GM19025 (cell line): ENCODE results near the gene GOLT1A.
"Not testable (repeated sequence)": the region's sequence is repeated elsewhere in the genome, so short reads cannot be mapped to it uniquely, and the experiment has no call there.

Source experiments
- ATAC-seq: cut with Tn5 transposase; IDR thresholded peaks from one replicate; pipeline ENCODE4 v1.9.1; 2021; ENCODE audit warnings: mild to moderate bottlenecking, low read depth, moderate library complexity; ENCODE audit not compliant: unreplicated experiment

Gene GOLT1A

DNA sequence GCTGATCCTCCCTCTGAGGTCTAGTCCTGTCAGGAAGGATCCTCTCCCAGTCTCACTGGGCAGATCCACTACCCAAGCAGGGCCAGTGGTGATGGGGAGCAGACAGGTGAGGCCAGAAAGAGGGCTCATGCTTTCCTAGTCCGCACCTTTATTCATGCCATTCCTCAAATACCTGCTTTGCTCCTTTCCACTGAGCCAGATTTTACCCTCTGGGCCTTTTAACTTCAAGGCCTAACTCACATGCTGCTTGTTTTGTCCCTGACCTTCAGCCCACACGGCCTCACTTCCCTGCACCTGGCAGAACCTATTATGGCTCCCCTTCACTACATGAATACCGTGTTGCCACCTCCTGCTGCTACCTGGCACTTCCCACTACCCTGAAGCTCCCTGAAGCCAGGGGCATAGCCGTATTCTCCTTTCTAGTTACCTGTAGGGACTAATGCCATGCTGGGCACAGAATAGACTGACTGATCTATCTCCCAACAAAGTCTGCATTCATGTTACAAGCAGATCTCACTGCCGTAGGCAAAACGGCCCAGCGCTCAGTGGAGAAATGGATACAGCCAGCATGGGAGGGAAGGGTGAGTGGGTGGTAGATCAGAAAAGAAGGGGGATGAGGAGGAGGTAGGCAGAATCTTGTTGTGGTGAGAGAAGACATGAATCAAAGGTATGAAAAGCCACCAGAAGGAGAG, 36.1 kb upstream of the GOLT1A start:
- no peak for ATAC-seq

- ATAC-seq: no peak
Observed at GRCh38 chr1:204248954-204249353, 35.2 kb upstream of the GOLT1A start.

GRCh38 chr1:204246876-204247275, 33.1 kb upstream of the GOLT1A start:
- ATAC-seq: no peak

- ATAC-seq: no peak
Observed at GRCh38 chr1:204242920-204243319, 29.1 kb upstream of the GOLT1A start.

- no peak for ATAC-seq
Observed at GRCh38 chr1:204241914-204242313, 28.1 kb upstream of the GOLT1A start.

DNA sequence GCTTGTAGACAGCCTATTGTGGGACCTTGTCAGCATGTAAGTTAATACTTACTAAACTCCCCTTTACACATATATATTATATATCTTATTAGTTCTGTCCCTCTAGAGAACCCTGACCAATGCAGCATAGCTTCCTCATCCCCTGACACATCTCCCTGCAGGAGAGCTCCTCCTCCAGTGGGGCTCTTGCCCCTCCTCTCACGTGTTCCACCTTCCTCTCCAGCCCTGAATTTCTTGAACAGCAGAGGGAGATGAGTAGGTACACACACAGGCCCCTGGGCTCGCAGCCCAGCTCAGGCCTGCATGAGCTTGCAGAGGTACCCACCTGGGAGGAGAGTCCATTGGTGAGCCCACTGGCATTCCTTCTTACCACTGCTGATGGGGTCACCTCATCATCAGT, 27.3 kb upstream of the GOLT1A start:
- no peak for ATAC-seq

DNA sequence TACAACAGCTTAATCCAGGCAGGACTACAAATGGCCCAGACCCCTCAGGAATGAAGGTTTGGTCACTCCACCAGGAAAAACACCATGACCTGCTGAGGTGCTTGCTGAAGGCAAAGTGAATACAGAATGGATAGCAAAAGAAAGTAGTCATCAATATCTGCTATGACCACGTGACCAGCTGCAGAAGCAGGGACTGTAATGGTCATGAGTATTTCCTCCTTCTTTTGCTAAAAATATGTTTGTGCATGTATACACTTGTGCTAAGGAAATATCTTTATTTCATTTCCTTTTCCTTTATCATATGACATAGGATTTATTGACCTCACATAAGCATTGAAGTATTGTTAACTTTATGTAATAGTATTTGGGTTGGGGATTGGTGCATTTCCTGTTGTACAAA, 26.4 kb upstream of the GOLT1A start:
- ATAC-seq: no peak

DNA sequence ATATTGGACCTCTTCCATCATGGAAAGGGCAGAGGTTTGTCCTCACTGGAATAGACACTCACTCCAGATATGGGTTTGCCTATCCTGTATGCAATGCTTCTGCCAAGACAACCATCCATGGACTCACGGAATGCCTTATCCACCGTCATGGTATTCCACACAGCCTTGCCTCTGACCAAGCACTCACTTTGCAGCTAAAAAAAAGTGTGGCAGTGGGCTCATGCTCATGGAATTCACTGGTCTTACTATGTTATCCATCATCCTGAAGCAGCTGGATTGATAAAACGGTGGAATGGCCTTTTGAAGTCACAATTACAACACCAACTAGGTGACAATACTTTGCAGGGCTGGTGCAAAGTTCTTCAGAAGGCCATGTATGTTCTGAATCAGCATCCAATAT, 25.6 kb upstream of the GOLT1A start:
- not testable (repeated sequence) for ATAC-seq

DNA sequence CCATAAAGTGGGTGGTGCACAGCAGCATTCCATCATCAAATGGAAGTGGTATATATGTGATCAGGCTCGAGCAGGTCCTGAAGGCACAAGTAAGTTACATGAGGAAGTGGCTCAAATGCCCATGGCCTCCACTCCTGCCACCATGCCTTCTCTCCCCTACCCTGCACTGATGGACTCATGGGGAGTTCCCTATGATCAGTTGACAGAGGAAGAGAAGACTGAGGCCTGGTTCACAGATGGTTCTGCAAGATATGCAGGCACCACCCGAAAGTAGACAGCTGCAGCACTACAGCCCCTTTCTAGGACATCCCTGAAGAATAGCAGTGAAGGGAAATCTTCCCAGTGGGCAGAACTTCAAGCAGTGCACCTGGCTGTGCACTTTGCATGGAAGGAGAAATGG, 24.7 kb upstream of the GOLT1A start:
- not testable (repeated sequence) for ATAC-seq

- not testable (repeated sequence) for ATAC-seq
Observed at GRCh38 chr1:204237515-204237914, 23.7 kb upstream of the GOLT1A start.

GRCh38 chr1:204232526-204232925, 18.7 kb upstream of the GOLT1A start:
- no peak for ATAC-seq

- ATAC-seq: no peak
Observed at GRCh38 chr1:204230211-204230610, 16.4 kb upstream of the GOLT1A start.

- ATAC-seq: no peak
Observed at GRCh38 chr1:204228896-204229295, 15.1 kb upstream of the GOLT1A start.

DNA sequence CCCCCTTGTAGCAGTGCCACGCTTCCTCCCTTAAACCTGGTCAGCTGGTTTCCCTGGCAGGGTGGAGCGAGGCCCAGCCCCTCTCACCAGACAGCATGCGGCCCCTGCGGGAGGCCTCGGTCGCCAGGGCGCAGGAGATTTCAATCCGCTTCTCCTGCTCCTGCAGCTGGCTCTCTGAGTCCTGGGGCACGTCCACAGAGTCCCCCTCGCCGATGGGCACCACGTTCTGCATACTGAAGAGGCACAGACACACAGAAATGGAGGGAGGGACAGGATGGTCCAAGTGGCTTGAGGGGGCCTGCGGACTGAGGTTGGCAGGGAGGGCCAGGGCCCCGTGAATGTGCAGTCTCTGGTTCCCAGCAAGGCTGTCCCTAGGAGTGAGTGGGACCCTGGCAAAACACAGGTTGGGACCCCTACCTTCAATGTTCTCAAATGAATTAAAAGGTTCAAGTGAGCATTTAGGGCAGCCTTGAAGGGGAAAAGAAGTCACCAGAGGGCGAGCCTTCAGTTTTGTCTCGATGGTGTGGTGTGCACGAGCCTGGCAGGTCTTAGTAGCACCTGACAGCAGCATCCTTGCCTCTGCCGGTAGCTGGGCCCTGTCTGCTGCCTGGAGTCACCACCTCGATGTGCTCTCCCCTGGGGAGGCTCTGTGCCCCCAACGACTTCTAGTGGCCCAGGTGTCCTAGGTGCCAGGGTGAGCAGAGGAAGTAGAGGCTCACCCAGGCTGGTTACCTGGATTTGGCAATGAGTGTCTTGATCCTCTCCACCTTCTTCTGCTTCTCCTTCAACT, 14.4 kb upstream of the GOLT1A start:
- no peak for ATAC-seq

DNA sequence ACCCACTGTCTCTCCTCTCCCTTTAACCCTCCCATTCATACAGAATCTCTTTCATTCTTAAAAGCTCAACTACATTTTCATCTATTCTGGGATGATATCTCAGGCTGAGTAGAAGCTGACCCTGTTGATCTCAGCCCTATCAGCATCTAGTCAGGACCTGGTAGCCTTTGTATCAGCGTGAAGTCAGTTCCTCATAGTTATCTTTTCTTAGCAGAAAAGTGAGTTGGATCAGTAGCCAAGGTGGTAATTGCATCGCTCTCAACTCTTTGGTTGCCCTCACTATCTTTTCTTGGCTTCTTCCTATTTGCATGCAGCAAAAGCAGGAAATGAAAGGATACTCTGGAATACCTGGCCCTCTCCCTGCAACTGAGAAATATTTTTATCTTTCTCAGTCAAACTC, 13.6 kb upstream of the GOLT1A start:
- ATAC-seq: no peak

DNA sequence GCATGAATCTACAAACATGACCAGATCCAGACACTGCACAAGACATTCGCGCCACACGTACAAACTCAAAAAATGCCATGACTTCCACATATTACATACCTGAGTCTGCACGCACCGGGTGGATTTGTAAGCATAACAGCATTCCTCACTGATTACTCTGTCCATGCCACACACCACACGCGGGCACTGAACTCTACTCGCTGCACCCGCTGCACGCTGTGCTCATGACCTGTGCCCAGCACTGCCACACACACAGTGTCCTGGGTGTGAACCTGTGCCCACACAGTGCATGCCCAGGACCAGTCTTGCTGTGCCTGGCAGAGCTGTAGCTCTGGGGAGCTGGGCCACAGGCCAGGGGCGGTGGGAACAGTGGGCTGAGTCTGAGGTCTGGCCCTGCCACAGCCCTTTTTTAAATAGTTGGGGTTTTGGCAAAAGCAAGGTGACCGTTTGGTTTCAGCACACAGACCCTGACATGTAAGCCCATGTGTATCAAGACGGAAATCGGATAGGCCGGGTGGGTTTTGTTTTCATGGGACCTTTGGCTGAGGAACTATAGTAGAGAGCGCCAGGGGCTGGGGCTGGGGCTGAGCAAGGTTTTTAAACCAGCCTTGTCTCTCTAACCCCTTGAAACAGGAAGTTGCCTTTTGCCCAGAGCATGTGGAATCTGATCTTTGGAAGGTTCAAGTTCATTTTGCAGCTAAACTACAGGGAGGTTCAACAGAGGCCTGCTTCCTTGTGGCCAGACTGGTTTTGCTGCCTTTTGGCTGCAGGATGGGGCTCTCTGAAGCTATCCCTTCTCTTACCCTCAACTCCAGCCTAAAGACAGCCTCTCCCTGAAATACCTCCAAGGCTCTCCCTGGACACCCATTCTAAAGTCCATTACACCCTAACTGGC, 12.3 kb upstream of the GOLT1A start:
- ATAC-seq: no peak

- ATAC-seq: no peak
Observed at GRCh38 chr1:204224655-204225054, 10.9 kb upstream of the GOLT1A start.

DNA sequence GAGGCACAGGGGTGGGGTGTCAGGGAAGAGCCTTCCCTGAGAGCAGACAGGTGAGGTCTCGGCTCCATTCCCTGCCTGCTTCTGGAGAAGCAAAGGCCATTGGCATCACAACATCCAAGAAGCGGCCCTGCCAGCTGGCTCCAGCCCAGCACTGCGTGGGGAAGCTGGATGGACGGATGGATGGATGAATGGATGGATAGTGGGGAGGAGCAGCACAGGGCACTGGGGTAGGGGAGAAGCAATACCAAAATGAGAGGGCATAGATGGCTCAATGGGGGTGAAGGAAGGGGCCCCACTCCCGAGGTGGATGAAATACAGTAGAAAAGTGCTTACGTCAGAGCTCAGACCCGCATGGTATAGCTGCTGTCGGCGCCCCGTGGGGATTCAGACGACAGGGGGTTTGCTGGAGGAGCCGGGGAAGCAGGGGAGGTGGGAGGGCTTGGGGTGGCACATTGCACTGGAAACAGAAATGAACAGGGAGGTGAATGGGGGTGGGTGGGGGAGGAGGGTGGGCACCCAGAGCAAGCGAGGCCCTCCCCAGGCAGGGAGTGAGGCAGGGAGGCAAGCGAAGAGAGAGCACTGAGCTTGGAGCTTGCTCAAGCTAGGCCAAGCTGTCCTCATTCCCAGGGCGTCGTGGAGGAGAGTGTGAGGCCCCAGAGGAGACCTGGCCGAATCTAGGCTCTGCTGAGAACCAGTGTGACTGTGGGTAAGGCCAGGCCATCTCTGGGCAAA, 9.5 kb upstream of the GOLT1A start:
- no peak for ATAC-seq

DNA sequence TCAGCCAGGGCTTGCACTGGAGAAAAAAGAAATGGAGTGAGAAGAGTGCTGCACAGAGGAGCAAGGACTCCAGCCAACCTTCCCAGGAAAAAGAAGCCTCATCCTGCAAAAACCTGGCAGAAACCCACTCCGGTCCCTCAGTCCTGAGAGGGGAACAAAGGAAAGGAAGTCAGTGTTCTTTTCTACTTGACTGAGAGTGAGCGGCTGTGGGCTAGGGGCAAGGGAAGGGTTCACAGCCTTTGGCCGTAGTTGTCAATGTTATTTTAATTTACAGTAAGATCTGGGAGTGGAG, 8.9 kb upstream of the GOLT1A start:
- no peak for ATAC-seq

DNA sequence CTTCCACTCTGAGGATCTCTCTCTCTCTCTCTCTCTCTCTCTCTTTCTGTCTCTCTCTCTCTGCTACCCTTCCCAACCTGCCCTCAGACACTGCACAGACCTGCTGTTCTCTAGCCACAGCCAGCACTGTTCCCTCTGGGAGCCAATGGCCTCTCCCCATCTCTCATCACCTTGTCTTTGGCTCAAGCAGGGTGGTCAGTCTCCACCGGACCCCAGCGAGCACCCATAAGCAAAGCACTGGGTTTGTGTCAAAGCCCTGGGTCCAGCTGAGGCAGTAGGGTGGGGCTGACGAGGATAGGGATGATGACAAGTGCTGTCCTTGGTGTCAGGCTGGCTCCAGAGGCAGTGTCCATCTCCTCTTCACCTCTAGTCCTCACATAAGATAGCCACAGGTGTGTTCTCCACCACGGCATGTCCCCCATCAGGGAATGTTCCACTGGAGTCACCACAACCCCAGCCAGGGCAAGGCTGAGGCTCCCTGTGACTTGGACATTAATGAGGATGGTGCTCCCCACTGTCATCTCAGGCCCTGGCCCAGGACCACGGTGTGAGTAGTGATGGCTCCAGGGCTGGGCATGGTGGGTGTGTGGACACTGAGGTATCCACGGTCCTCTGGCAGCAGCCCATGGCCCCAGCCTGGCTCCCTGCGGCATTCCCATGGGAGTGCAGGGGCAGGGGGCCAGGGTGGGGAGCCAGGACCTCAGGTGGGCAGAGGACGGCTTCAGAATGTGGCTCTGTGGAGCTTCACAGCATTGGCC, 8.4 kb upstream of the GOLT1A start:
- no peak for ATAC-seq
